Measurements from ENCODE around the gene WFDC11. TPM values are rescaled to one million over a fixed set of nuclear protein-coding genes. Genes with fewer than 3 reads are reported as not detected.

Gene WFDC11
- total RNA-seq, 1 donor from 2014 or later: not detected

GRCh38 chr20:45611054-45611453, 59.0 kb downstream of the WFDC11 start:
- Mint-ChIP-seq H3K36me3 (ENCODE audit: low read depth) (no peaks in the 10 kb centered on the region), H3K27ac (peak overlapping the region; percentile 21), H3K9me3 (peaks cover 41% of the 10 kb centered on the region), H3K4me1 (ENCODE audit: low read depth) (peaks cover 27% of the 10 kb centered on the region), H3K27me3 (ENCODE audit: low read depth) (peaks cover 6% of the 10 kb centered on the region), H3K4me3 (ENCODE audit: low read depth) (no peak overlapping the region)
- no peak for DNase-seq (ENCODE audit: low spot score)
- intact Hi-C loops (cut with micrococcal nuclease): loop anchor here (1.0 to 10.0 kb wide), 2 partner anchors 141 to 1844 kb away; no protein-coding TSS in a partner anchor

GRCh38 chr20:45607810-45608209, 62.2 kb downstream of the WFDC11 start:
- Mint-ChIP-seq H3K27ac (no peak overlapping the region), H3K36me3 (ENCODE audit: low read depth) (no peaks in the 10 kb centered on the region), H3K9me3 (peaks cover 58% of the 10 kb centered on the region), H3K4me1 (ENCODE audit: low read depth) (peaks cover 27% of the 10 kb centered on the region), H3K27me3 (ENCODE audit: low read depth) (peaks cover 2% of the 10 kb centered on the region), H3K4me3 (ENCODE audit: low read depth) (no peak overlapping the region)
- intact Hi-C loops (cut with micrococcal nuclease): no loop called here
- DNase-seq (ENCODE audit: low spot score): no peak

Other genes with a start within 250 kb of the WFDC11 start
- not detected in 2 replicates for gene WFDC2, start 200.5 kb downstream of the WFDC11 start, total RNA-seq
- not detected in 2 replicates for gene SPINT3, start 154.6 kb downstream of the WFDC11 start, total RNA-seq
- not detected in 2 replicates for gene WFDC6, start 130.8 kb downstream of the WFDC11 start, total RNA-seq
- not detected in 2 replicates for gene EPPIN, start 122.8 kb downstream of the WFDC11 start, total RNA-seq
- gene WFDC8, start 91.0 kb downstream of the WFDC11 start, total RNA-seq: not detected in 2 replicates
- not detected in 2 replicates for gene WFDC10A, start 40.5 kb downstream of the WFDC11 start, total RNA-seq
- gene WFDC9, start 39.0 kb downstream of the WFDC11 start, total RNA-seq: not detected in 2 replicates
- not detected in 2 replicates for gene WFDC13, start 31.8 kb upstream of the WFDC11 start, total RNA-seq
- not detected in 2 replicates for gene WFDC10B, start 34.8 kb upstream of the WFDC11 start, total RNA-seq
- not detected in 2 replicates for gene SPINT4, start 52.1 kb upstream of the WFDC11 start, total RNA-seq
- gene WFDC3, start 121.6 kb upstream of the WFDC11 start, total RNA-seq: 0.39 TPM in 1 of 2 replicates, not detected in the other
- 30.7 and 35.2 TPM in 2 replicates for gene DNTTIP1, start 121.7 kb upstream of the WFDC11 start, total RNA-seq
- 142 and 145 TPM in 2 replicates for gene UBE2C, start 142.4 kb upstream of the WFDC11 start, total RNA-seq
- gene TNNC2, start 157.1 kb upstream of the WFDC11 start, total RNA-seq: 0.28 TPM in 1 of 2 replicates, not detected in the other
- 1.5 and 2.0 TPM in 2 replicates for gene SNX21, start 163.6 kb upstream of the WFDC11 start, total RNA-seq
- gene ACOT8, start 187.2 kb upstream of the WFDC11 start, total RNA-seq: 28.0 and 29.1 TPM in 2 replicates
- 6.2 and 6.3 TPM in 2 replicates for gene ZSWIM3, start 187.4 kb upstream of the WFDC11 start, total RNA-seq
- 9.3 and 10.3 TPM in 2 replicates for gene ZSWIM1, start 211.0 kb upstream of the WFDC11 start, total RNA-seq
- 0.60 and 1.1 TPM in 2 replicates for gene SPATA25, start 217.4 kb upstream of the WFDC11 start, total RNA-seq
- 2.0 and 3.3 TPM in 2 replicates for gene NEURL2, start 221.0 kb upstream of the WFDC11 start, total RNA-seq
- gene CTSA, start 221.1 kb upstream of the WFDC11 start, total RNA-seq: 49.0 and 51.9 TPM in 2 replicates
- 5.5 TPM in 2 replicates for gene PLTP, start 241.9 kb upstream of the WFDC11 start, total RNA-seq